Stimulated activated naive CD8-positive, alpha-beta T cell treated with anti-CD3 and anti-CD28 coated beads, Interleukin-15, amount 100 ng/mL, for 72 hours (primary cell): ENCODE measurements around the gene CDKN2B.
"Not testable (repeated sequence)": the region's sequence is repeated elsewhere in the genome, so short reads cannot be mapped to it uniquely, and the experiment has no call there.

ENCODE experiments used
- ATAC-seq: fragments of 150-1000 bp; cut with Tn5 transposase; 2 replicates; pipeline ENCODE4 v1.10.0; 2021; ENCODE audit warnings: mild to moderate bottlenecking, moderate library complexity
- DNase-seq, 2 donors: peaks; one replicate each; pipeline ENCODE4 v3.0.0; 2021 to 2022
- H3K27ac Mint-ChIP-seq, 2 donors: one replicate each; pipeline ENCODE4 v1.8.0; 2022; ENCODE audit warnings: mild to moderate bottlenecking in 2 of 2, mixed read lengths in 2 of 2, moderate library complexity in 2 of 2
- H3K27me3 Mint-ChIP-seq: one replicate; pipeline ENCODE4 v1.8.0; 2022; ENCODE audit warnings: mixed read lengths
- H3K4me1 Mint-ChIP-seq: one replicate; pipeline ENCODE4 v1.8.0; 2022; ENCODE audit warnings: mild to moderate bottlenecking, mixed read lengths
- H3K4me3 Mint-ChIP-seq, 2 donors: one replicate each; pipeline ENCODE4 v1.8.0; 2022; ENCODE audit warnings: mild to moderate bottlenecking in 2 of 2, mixed read lengths in 2 of 2, moderate library complexity in 1 of 2
- H3K9me3 Mint-ChIP-seq, 2 donors: one replicate each; pipeline ENCODE4 v1.8.0; 2022; ENCODE audit warnings: mixed read lengths in 2 of 2

The CDKN2B gene, protein sequence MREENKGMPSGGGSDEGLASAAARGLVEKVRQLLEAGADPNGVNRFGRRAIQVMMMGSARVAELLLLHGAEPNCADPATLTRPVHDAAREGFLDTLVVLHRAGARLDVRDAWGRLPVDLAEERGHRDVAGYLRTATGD

GRCh38 chr9:22008717-22009505 lies at the start of gene CDKN2B:
CDKN2B (minus strand) TSS chr9:22009305; CDS start chr9:22008953, 352 bp downstream.
- peak; percentile 83 for ATAC-seq
- peak; percentile 63 to 68 for DNase-seq
- Mint-ChIP-seq H3K27ac (peak within 1 kb of the TSS in 1 of 2 donors; percentile 26), H3K4me3 (peak within 1 kb of the TSS; percentile 87 to 91), H3K4me1 (peaks cover 34% of the 10 kb centered on the region), H3K27me3 (peaks cover 85% of the 10 kb centered on the region), H3K9me3 (no peaks in the 10 kb centered on the region)

- peaks cover 34% of the 10 kb centered on the region for H3K27me3 Mint-ChIP-seq
- H3K9me3 Mint-ChIP-seq, ATAC-seq, H3K4me3 Mint-ChIP-seq, DNase-seq: not testable (repeated sequence)
- peaks cover 18% of the 10 kb centered on the region for H3K4me1 Mint-ChIP-seq
- H3K27ac Mint-ChIP-seq = peak overlapping the region in 1 of 2 donors; percentile 21
Measured at GRCh38 chr9:22057972-22058371, 48.9 kb upstream of the CDKN2B start.

DNA sequence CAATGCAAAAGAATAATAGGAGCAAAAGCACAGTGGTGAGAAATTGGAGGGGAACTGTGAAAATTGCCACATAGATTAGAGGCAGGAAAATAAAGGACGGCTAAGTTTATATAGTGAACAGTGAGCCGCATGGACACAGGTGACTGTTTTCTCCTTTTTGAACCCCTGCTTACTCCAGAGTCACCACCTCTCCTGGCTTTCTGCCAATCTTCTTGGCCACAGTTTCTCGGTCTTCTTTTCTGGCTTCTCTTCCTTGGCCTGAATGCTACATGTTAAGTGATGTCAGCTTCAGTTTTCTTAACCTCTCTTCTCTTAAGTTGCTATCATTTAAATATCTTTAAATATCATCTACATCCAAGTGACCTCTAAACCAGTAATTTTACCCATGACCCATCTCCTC lies 47.3 kb upstream of the CDKN2B start:
- Mint-ChIP-seq H3K9me3 (no peaks in the 10 kb centered on the region), H3K4me3 (no peak overlapping the region), H3K4me1 (peaks cover 33% of the 10 kb centered on the region), H3K27ac (no peak overlapping the region), H3K27me3 (peaks cover 25% of the 10 kb centered on the region)
- no peak for ATAC-seq
- no peak for DNase-seq

DNA sequence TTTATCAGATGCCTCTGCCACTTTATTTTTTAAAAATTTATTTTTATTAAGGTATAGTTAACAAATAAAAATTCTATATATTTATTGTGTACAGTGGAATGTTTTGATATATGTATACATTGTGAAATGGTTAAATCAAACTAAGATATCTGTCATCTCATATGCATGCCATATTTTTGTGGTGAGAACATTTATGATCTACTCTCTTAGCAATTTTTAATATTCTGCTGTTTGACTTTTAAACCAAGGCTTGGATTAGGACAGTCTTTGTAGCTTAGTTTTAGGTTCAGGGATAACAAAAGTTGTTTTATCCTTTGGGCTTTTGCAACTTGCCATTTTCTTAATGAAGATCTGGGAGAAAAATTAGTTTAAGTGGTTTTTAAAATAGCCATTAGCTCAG lies 46.0 kb upstream of the CDKN2B start:
- ATAC-seq (no peak), DNase-seq (no peak)
- H3K9me3 Mint-ChIP-seq = no peaks in the 10 kb centered on the region
- no peak overlapping the region for H3K4me3 Mint-ChIP-seq
- H3K27me3 Mint-ChIP-seq = peaks cover 17% of the 10 kb centered on the region
- no peak overlapping the region for H3K27ac Mint-ChIP-seq
- peaks cover 46% of the 10 kb centered on the region for H3K4me1 Mint-ChIP-seq

DNA sequence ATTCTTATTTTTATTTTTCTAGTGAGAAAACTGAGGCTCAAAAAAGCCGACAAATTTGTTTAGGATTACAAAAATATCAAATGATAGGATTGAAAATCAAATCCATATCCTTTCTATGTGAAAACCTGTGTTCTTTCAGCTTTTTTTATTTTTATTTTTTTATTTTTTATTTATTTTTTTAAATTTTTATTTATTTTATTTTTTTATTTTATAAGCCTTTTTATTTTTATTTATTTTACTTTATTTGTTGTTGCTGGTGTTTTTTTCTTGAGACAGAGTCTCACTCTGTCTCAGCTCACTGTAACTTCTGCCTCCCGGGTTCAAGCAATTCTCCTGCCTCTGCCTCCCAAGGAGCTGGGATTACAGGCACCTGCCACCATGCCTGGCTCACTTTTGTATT lies 45.4 kb upstream of the CDKN2B start:
- no peaks in the 10 kb centered on the region for H3K9me3 Mint-ChIP-seq
- H3K4me3 Mint-ChIP-seq = no peak overlapping the region
- H3K27ac Mint-ChIP-seq = no peak overlapping the region
- peaks cover 12% of the 10 kb centered on the region for H3K27me3 Mint-ChIP-seq
- DNase-seq = no peak
- no peak for ATAC-seq
- H3K4me1 Mint-ChIP-seq = peaks cover 49% of the 10 kb centered on the region

GRCh38 chr9:22054076-22054475 lies 45.0 kb upstream of the CDKN2B start:
- no peak overlapping the region for H3K4me3 Mint-ChIP-seq
- no peaks in the 10 kb centered on the region for H3K9me3 Mint-ChIP-seq
- peaks cover 12% of the 10 kb centered on the region for H3K27me3 Mint-ChIP-seq
- peaks cover 54% of the 10 kb centered on the region for H3K4me1 Mint-ChIP-seq
- DNase-seq = no peak
- no peak for ATAC-seq
- H3K27ac Mint-ChIP-seq = no peak overlapping the region

- DNase-seq (no peak), ATAC-seq (no peak)
- no peak overlapping the region for H3K27ac Mint-ChIP-seq
- peak overlapping the region; percentile 49 to 66 for H3K4me3 Mint-ChIP-seq
- H3K4me1 Mint-ChIP-seq = peaks cover 54% of the 10 kb centered on the region
- H3K9me3 Mint-ChIP-seq = no peaks in the 10 kb centered on the region
- peaks cover 9% of the 10 kb centered on the region for H3K27me3 Mint-ChIP-seq
Measured at GRCh38 chr9:22053178-22053577, 44.1 kb upstream of the CDKN2B start.

GRCh38 chr9:22052376-22052945 lies 43.4 kb upstream of the CDKN2B start:
- ATAC-seq (peak; percentile 97), DNase-seq (peak; percentile 52 to 60)
- Mint-ChIP-seq H3K27ac (peak overlapping the region in 1 of 2 donors; percentile 28), H3K4me1 (peaks cover 54% of the 10 kb centered on the region), H3K27me3 (peaks cover 9% of the 10 kb centered on the region), H3K4me3 (peak overlapping the region; percentile 49 to 66), H3K9me3 (no peaks in the 10 kb centered on the region)

DNA sequence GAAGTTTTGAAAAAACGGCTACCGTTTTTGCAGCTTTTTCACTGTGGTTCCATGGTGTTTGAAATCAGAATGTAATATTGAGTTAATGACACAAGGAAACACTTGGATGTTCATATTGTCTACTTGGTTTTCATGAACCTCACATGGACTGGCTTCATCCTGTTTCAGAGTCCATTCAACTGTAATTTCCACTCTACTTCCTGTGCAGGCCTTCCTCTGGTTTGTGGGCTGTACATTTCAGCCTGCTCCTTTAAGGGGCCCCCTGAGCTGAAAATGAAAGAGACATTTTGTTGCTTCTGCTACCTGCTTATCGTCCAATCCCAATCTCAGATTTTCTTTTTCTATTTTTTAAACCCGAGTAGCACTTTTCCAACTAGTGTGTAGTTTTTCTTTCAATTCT lies 41.8 kb upstream of the CDKN2B start:
- H3K27ac Mint-ChIP-seq = peak overlapping the region in 1 of 2 donors; percentile 50
- H3K27me3 Mint-ChIP-seq = peaks cover 9% of the 10 kb centered on the region
- peaks cover 58% of the 10 kb centered on the region for H3K4me1 Mint-ChIP-seq
- DNase-seq = peak in 1 of 2 donors; percentile 27
- peak; percentile 67 for ATAC-seq
- peak overlapping the region; percentile 51 to 65 for H3K4me3 Mint-ChIP-seq
- no peaks in the 10 kb centered on the region for H3K9me3 Mint-ChIP-seq

DNA sequence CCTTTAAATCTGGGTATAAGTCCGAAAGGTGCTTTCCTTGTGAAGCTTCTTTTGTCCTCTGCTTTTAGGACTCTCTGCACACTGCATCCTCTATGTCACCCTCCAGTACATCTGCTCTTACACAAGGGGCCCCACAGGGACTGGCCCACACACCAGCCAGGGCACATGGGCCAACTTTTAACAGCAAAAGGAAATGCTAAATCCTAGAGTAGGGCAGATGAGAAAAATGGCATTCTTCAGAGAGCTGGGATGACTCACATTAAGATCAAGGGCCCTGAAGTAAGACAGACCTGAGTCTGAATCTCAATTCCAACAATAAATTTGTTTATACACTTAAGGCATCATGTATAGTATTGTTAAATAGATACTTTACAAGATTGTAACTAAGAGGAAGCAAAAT lies 40.3 kb upstream of the CDKN2B start:
- Mint-ChIP-seq H3K27me3 (peaks cover 14% of the 10 kb centered on the region), H3K4me1 (peaks cover 62% of the 10 kb centered on the region), H3K4me3 (no peak overlapping the region), H3K9me3 (no peaks in the 10 kb centered on the region), H3K27ac (no peak overlapping the region)
- ATAC-seq (peak; percentile 17), DNase-seq (no peak)

- ATAC-seq (no peak), DNase-seq (no peak)
- H3K27ac Mint-ChIP-seq = no peak overlapping the region
- peaks cover 52% of the 10 kb centered on the region for H3K4me1 Mint-ChIP-seq
- no peaks in the 10 kb centered on the region for H3K9me3 Mint-ChIP-seq
- H3K27me3 Mint-ChIP-seq = peaks cover 21% of the 10 kb centered on the region
- no peak overlapping the region for H3K4me3 Mint-ChIP-seq
Measured at GRCh38 chr9:22047596-22047995, 38.5 kb upstream of the CDKN2B start.

DNA sequence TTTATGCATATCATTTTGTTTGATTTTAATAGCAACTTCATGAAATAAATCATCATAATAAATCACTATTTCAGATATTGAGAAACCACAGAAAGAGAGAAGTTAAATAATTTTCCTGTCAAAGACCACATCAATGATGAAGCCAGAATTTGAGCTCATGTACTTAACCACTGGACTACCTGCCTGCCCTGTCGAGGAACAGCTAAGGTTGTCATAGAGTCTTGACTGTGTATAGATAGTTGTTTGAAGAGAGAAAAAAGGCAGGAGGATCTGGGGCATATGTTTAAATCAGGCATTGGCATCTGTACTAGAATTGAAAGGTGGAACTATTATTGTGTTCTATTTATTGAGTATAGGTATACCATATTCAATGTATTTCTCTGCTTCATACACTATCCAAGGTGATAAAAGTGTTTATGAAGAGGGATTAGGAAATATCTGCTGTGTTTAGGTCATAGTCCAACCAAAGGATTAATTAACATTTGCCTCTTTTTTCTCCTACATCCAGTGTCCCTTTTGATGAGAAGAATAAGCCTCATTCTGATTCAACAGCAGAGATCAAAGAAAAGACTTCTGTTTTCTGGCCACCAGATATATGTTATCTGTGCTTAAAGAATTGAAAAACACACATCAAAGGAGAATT lies 37.3 kb upstream of the CDKN2B start:
- no peak overlapping the region for H3K4me3 Mint-ChIP-seq
- no peak for ATAC-seq
- H3K27me3 Mint-ChIP-seq = peaks cover 24% of the 10 kb centered on the region
- H3K9me3 Mint-ChIP-seq = no peaks in the 10 kb centered on the region
- no peak for DNase-seq
- H3K27ac Mint-ChIP-seq = no peak overlapping the region
- peaks cover 41% of the 10 kb centered on the region for H3K4me1 Mint-ChIP-seq

DNA sequence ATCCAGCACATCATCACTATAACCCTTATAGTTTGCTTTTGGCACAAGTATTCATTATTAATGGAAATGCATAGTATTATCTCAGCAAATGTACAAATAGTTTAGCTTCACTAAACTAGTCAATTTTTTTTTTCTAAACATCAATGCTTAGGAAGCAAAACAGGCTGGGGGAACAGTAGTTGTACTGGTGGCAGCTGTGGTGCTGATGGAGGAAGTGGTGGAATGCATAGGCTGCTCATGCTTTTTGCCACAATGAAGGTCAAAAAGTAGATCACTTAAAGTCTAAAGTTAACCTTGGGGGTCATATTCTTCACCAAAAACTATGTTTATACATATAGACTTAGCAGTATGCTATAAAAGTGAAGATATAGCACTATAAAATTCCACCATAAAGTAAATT lies 36.3 kb upstream of the CDKN2B start:
- peaks cover 33% of the 10 kb centered on the region for H3K27me3 Mint-ChIP-seq
- DNase-seq (no peak), ATAC-seq (no peak)
- H3K27ac Mint-ChIP-seq = no peak overlapping the region
- H3K9me3 Mint-ChIP-seq = no peaks in the 10 kb centered on the region
- no peak overlapping the region for H3K4me3 Mint-ChIP-seq
- H3K4me1 Mint-ChIP-seq = peaks cover 41% of the 10 kb centered on the region

- Mint-ChIP-seq H3K9me3 (no peaks in the 10 kb centered on the region), H3K4me1 (peaks cover 38% of the 10 kb centered on the region), H3K4me3 (no peak overlapping the region), H3K27me3 (peaks cover 41% of the 10 kb centered on the region), H3K27ac (no peak overlapping the region)
- DNase-seq = no peak
- ATAC-seq = no peak
Measured at GRCh38 chr9:22044583-22044982, 35.5 kb upstream of the CDKN2B start.

- Mint-ChIP-seq H3K4me1 (peaks cover 33% of the 10 kb centered on the region), H3K27me3 (peaks cover 42% of the 10 kb centered on the region), H3K9me3 (no peaks in the 10 kb centered on the region), H3K4me3 (no peak overlapping the region), H3K27ac (no peak overlapping the region)
- no peak for DNase-seq
- ATAC-seq = no peak
Measured at GRCh38 chr9:22043928-22044327, 34.8 kb upstream of the CDKN2B start.

DNA sequence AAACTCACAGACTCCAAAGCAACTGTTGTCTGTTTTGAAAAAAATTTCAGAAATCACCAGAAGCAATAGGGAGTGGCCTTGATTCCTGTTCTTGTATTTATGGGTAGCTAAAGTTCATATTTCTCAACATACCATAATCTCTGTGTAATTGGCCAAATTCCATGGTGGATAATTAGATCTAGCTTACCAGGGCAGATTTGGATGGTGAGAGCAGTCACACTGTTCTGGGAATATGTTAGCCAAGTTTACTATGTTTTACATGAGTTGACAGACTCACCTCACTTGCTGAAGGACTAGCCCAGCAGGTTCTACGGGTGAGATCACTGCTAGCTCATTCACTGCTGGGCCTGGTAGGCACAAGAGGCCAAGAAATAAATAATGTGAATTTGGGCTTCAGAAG lies 32.7 kb upstream of the CDKN2B start:
- DNase-seq (no peak), ATAC-seq (no peak)
- peaks cover 37% of the 10 kb centered on the region for H3K4me1 Mint-ChIP-seq
- H3K9me3 Mint-ChIP-seq = no peaks in the 10 kb centered on the region
- H3K27me3 Mint-ChIP-seq = peaks cover 33% of the 10 kb centered on the region
- no peak overlapping the region for H3K27ac Mint-ChIP-seq
- no peak overlapping the region for H3K4me3 Mint-ChIP-seq
